NCI-H1105 (cell line): Measurements from ENCODE around the gene PANX1.
"Not testable (repeated sequence)": the region's sequence is repeated elsewhere in the genome, so short reads cannot be mapped to it uniquely, and the experiment has no call there.

ENCODE experiments used
- DNase-seq: peaks from one replicate; lab custom pipeline; 2025; lab: John Stamatoyannopoulos, UW

Gene PANX1

GRCh38 chr11:94128746-94129511 lies at the start of gene PANX1:
Gene PANX1 (plus strand): TSS chr11:94128841. CDS start chr11:94129313, 472 bp downstream.
- DNase-seq = peak; percentile 86

GRCh38 chr11:94084164-94084563 lies 44.5 kb upstream of the PANX1 start:
- no peak for DNase-seq

DNA sequence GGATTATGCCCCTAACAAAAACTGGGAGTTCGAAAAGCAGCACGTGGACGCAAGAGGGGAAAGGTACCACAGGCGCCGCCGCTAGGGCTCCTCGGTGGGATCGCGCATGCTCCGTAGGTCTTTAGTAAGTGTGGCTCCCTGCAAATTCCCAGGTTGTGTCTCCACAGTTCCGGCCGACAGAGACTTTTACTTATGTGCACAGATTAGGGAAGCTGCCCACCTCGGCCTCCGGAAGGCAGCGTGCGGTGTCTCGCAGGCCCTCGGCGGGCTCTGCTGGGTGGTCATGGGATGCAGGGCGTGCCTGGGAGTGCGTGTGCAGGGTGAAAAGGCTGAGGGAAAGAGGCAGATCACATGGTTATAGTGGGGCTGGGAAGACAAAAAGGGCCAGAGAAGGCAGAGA lies 39.7 kb upstream of the PANX1 start:
- DNase-seq = no peak

GRCh38 chr11:94089341-94089740 lies 39.3 kb upstream of the PANX1 start:
- no peak for DNase-seq

DNA sequence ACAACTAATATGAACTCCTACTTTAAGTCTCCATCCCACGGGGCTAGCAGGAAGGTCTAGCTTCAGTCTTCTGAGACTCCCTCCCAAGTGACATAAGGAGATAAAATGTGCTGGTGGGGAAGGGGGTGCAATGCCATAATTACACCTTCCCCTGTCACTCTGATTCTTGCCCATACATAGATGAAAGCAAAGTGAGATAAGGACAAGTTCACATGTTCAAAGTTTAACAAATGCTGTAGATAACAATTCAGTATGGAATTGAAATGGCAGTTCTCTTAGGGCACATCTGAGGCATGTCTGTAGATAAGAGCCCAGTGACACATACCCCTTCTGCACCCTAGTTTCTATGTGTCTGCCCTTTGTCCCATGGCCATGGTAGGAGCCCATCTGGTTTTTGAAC lies 38.2 kb upstream of the PANX1 start:
- DNase-seq = no peak

DNA sequence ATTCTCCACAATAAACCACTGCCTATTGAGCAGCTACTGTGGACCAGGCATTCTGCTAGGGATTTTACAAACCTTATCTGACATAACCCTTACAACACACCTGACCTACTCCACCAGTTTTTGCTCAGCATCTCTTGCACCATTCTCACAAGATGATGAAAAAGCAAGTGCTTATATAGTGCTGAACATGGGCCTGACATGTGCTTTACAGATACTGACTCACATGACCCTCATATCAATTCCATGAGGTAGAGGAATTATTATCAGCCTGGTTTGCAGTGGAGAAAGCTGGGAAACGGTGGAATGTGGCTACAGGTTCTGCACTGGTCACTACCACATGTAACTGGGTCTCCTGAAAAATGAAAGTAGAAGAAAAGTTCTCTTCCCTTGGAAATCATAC lies 37.5 kb upstream of the PANX1 start:
- DNase-seq = no peak

GRCh38 chr11:94100253-94100652 lies 28.4 kb upstream of the PANX1 start:
- peak; percentile 68 for DNase-seq

- no peak for DNase-seq
Observed at GRCh38 chr11:94103471-94103870, 25.2 kb upstream of the PANX1 start.

GRCh38 chr11:94104734-94105133 lies 23.9 kb upstream of the PANX1 start:
- no peak for DNase-seq

GRCh38 chr11:94106716-94107115 lies 21.9 kb upstream of the PANX1 start:
- DNase-seq = no peak

DNA sequence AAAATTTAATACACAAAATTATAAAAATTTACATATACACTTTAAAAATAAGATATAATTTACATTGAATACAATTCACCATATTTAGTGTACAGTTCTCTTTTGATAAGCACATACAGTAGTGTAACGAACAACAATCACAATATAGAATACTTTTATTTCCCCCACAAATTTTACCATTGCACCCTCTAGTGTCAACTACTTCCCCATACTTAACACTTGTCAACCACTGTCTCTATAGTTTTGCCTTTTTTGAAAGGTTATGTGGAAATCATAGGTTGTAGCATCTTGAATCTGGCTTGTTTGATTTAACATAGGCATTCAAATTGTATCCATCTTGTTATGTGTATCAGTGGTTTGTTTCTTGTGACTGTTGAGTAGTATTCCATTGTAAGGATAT lies 21.3 kb upstream of the PANX1 start:
- DNase-seq = no peak

DNA sequence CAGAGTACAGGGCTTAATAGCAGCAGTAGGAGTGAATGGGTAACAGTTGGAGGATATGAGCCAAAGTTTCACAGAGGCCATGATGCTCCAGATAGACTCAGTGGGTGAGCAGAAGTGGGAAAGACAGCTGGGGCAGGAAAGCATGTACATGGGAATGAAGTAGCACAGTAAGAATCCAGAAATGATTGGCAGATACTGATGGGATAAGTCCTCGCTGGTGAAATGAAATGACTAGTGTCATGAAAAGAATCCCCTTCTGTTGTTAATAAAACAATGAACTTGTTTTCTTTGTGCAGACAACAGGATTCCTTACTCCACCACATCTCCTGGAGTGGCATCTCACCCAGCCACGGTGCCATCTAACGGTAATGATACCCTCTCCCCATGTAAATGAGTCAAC lies 17.4 kb upstream of the PANX1 start:
- no peak for DNase-seq

GRCh38 chr11:94111660-94112059 lies 17.0 kb upstream of the PANX1 start:
- DNase-seq = no peak

DNA sequence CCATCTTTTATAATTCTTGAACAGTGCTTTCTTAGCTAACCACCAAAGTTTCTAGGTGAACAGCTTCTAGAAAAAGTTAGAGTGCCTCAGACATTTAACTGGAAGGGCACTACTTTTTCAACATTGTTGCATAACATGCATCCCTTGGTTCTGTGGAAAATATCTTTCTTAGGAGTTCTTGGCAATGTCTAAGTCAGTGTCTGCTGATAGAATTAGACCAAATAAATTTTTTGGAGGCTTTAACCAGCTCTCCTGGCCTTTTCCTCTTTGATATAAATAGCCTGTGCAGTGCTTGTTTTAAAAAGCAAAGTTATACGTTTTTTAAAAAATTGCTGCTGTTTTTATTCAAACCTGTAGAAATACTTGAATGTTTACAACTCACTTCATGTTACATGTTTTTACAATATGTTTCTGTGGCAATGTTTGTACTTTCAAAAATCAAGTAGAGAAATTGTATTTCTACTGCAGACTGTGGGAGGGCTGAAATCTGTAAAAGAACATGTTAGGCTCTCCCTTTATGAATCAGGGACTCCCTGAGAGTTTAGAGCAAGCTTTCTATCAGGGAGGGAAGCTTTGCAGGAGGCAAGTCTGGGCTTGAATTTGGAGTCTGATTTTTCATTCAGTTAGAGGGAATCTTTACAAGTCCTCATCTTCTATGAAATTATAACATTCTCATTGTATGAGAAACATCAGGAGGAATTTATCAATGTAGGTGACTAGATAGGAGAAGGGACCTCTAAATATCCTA lies 16.3 kb upstream of the PANX1 start:
- no peak for DNase-seq

DNA sequence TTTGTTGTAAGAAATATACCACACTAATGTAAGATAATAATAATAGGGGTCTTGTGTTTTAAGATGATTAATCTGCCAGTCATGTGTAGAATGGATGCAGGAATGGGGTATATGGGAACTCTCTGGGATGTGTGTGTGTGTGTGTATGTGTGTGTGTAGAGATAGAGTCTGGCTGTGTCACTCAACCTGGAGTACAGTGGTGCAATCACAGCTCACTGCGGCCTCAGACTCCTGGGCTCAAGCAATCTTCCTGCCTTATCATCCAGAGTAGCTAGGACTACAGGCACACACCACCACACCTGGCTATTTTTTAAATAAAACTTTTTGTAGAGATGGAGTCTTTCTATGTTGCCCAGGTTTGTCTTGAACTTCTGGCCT lies 11.5 kb upstream of the PANX1 start:
- no peak for DNase-seq

DNA sequence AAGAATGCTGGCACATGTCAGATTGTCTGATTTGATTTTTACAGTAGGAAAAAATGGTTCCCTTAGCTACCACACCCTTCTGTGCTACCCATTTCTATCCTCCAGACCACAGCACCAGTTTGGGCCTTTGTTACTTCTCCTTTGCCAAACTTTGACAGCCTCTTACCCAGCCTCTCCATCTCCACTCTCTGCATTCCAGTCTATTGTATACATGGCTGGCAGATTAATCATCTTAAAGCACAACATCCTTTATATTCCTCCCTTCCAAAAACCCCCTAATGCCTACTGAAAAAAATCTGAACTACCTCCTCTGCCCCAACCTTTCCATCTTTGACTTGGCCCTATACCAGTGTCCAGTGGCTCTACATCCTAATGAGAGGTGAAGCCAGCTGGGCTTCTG lies 10.8 kb upstream of the PANX1 start:
- DNase-seq = no peak

- not testable (repeated sequence) for DNase-seq
Observed at GRCh38 chr11:94119676-94120075, 9.0 kb upstream of the PANX1 start.

- DNase-seq = not testable (repeated sequence)
Observed at GRCh38 chr11:94120516-94120915, 8.1 kb upstream of the PANX1 start.

GRCh38 chr11:94120946-94121345 lies 7.7 kb upstream of the PANX1 start:
- DNase-seq = no peak

GRCh38 chr11:94125407-94126115 lies 3.1 kb upstream of the PANX1 start:
- DNase-seq = no peak

- DNase-seq = no peak
Observed at GRCh38 chr11:94127638-94128037, 1.0 kb upstream of the PANX1 start.

DNA sequence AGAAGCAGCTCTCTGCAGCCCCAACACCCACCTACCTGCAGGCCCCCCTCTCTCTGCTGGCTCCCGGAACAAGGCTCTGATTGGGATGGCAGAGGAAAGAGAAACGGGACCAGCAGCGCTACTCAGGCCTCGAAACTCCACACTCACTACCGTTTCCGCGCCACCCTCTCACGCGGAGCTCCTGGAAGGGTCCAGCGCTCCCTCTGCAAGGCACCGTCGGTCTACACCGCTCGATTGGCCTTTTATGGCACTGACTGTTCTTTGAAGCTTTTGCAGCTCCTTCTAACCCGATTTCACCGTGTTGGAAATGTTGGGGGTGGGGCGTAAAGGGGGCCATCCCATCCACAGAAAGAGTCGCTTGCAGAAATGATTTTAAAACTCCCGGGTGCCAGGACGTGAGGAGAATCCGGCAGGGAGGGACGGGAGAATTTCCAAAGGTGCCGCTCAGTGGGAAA lies 323 bp upstream of the PANX1 start:
- DNase-seq = peak; percentile 65
